PC-9 (cell line): ENCODE results near the gene ZNF41. TPM values are rescaled to one million over a fixed set of nuclear protein-coding genes. Genes with fewer than 3 reads are reported as not detected.
A peak's percentile ranks its signal among the peaks of the same experiment; 100 is the strongest.
"Not testable (repeated sequence)": the region's sequence is repeated elsewhere in the genome, so short reads cannot be mapped to it uniquely, and the experiment has no call there.

Experiments used
- BruUV-seq: library from RNA; stranded (reverse); fragments of 400-500 nt; replicated peaks from 2 replicates; lab custom pipeline; 2021; lab: Mats Ljungman, UMichigan
- CTCF ChIA-PET: fragments of 300-600 bp; sonication (Branson Sonifier 250); formaldehyde crosslinking; loops from one replicate; lab custom pipeline; 2022; ENCODE audit warnings: antibody characterized with exemption; lab: Charles Lee
- POLR2A ChIA-PET: fragments of 300-600 bp; sonication (Branson Sonifier 250); formaldehyde crosslinking; loops from one replicate; lab custom pipeline; 2022; ENCODE audit warnings: antibody characterized with exemption; ENCODE audit not compliant: unreplicated experiment; lab: Charles Lee
- DNase-seq, 2 experiments: peaks; one replicate each; pipeline versions ENCODE4 v3.0.0 to v3.0.0-alpha.2; 2015 to 2022; ENCODE audit warnings: mixed read lengths in 1 of 2
- H2AFZ ChIP-seq: fragments of 200-600 bp; sonication (generic); 2 replicates; pipeline ENCODE4 v1.8.1; 2017; ENCODE audit warnings: antibody characterized with exemption
- H3F3A ChIP-seq: fragments of 200-600 bp; sonication (generic); 2 replicates; pipeline ENCODE4 v1.8.1; 2017; ENCODE audit warnings: antibody characterized with exemption, mild to moderate bottlenecking, low read depth; ENCODE audit not compliant: insufficient read depth
- H3K27ac ChIP-seq: fragments of 200-600 bp; sonication (generic); 2 replicates; pipeline ENCODE4 v1.6.1; 2016; ENCODE audit warnings: mixed run types
- H3K27me3 ChIP-seq: fragments of 200-600 bp; sonication (generic); 2 replicates; pipeline ENCODE4 v1.6.1; 2016; ENCODE audit warnings: low read depth, mixed run types; ENCODE audit not compliant: insufficient read depth
- H3K36me3 ChIP-seq: fragments of 200-600 bp; sonication (generic); 2 replicates; pipeline ENCODE4 v1.6.1; 2016; ENCODE audit warnings: low read depth, mixed run types
- H3K4me1 ChIP-seq: fragments of 200-600 bp; sonication (generic); replicated peaks from 2 replicates; pipeline ENCODE4 v1.6.1; 2016; ENCODE audit warnings: mixed run types; ENCODE audit not compliant: insufficient read depth
- H3K4me2 ChIP-seq: fragments of 200-600 bp; sonication (generic); 2 replicates; pipeline ENCODE4 v1.6.1; 2017; ENCODE audit warnings: mixed run types
- H3K4me3 ChIP-seq: fragments of 200-600 bp; sonication (generic); 2 replicates; pipeline ENCODE4 v1.6.1; 2016; ENCODE audit warnings: mixed run types
- H3K79me2 ChIP-seq: fragments of 200-600 bp; sonication (generic); 2 replicates; pipeline ENCODE4 v1.6.1; 2017; ENCODE audit warnings: low read depth, mixed run types
- H3K9me2 ChIP-seq: fragments of 200-600 bp; sonication (generic); 2 replicates; pipeline ENCODE4 v1.8.1; 2017; ENCODE audit warnings: mild to moderate bottlenecking; ENCODE audit not compliant: insufficient read depth
- H3K9me3 ChIP-seq: fragments of 200-600 bp; sonication (generic); 2 replicates; pipeline ENCODE4 v1.8.1; 2016; ENCODE audit warnings: low read depth; ENCODE audit not compliant: insufficient read depth
- H4K20me1 ChIP-seq: fragments of 200-600 bp; sonication (generic); 2 replicates; pipeline ENCODE4 v1.8.1; 2017; ENCODE audit not compliant: insufficient read depth
- CTCF ChIP-seq: fragments of 200-600 bp; sonication (generic); conservative IDR thresholded peaks from 2 replicates; pipeline ENCODE4 v1.6.1; 2017; ENCODE audit warnings: mixed run types, antibody characterized with exemption, mild to moderate bottlenecking, moderate library complexity
- EZH2 ChIP-seq: fragments of 200-600 bp; sonication (generic); IDR thresholded peaks from 2 replicates; pipeline ENCODE4 v1.8.0; 2017; ENCODE audit warnings: antibody characterized with exemption, low read depth
- intact Hi-C: fragments of 100-400 bp; cut with micrococcal nuclease; formaldehyde crosslinking; loops from one replicate; pipeline ENCODE4 v1.10.0; 2022; ENCODE audit not compliant: unreplicated experiment
- total RNA-seq: library from RNA; stranded (reverse); gene quantifications from 2 replicates; pipeline ENCODE4 v1.2.3, GENCODE V29; 2021

The ZNF41 gene
- total RNA-seq, 1 experiment from 2014 or later = 3.1 TPM

GRCh38 chrX:47498411-47498810 is 15.4 kb upstream of the ZNF41 start:
- Histone ChIP-seq H3K36me3 (no peaks in the 10 kb centered on the region), H3K27ac (peak overlapping the region; percentile 69), H3K4me1 (peaks cover 46% of the 10 kb centered on the region), H3K79me2 (no peaks in the 10 kb centered on the region), H3K27me3 (no peaks in the 10 kb centered on the region), H3K9me3 (no peaks in the 10 kb centered on the region), H3F3A (peaks cover 24% of the 10 kb centered on the region; the same call in 1 of the 2 replicates), H4K20me1 (no peaks in the 10 kb centered on the region), H3K4me2 (peak overlapping the region; percentile 26; the same call in 1 of the 2 replicates), H3K9me2 (no peaks in the 10 kb centered on the region), H2AFZ (no peak overlapping the region), H3K4me3 (no peak overlapping the region)
- TF ChIP-seq CTCF (no peak), EZH2 (no peak)
- CTCF ChIA-PET = no interaction called here
- peak in 1 of 2 experiments; percentile 77 for DNase-seq
- POLR2A ChIA-PET = no interaction called here
- BruUV-seq = no TSS peak
- intact Hi-C loops = no loop called here

- BruUV-seq = no TSS peak
- DNase-seq = no peak
- Histone ChIP-seq H3K79me2 (no peaks in the 10 kb centered on the region), H3K27me3 (no peaks in the 10 kb centered on the region), H3K27ac (peak overlapping the region; percentile 69), H4K20me1 (no peaks in the 10 kb centered on the region), H3K9me2 (no peaks in the 10 kb centered on the region), H3K4me2 (no peak overlapping the region), H2AFZ (no peak overlapping the region), H3K9me3 (no peaks in the 10 kb centered on the region), H3K4me1 (peaks cover 38% of the 10 kb centered on the region), H3K4me3 (no peak overlapping the region), H3K36me3 (no peaks in the 10 kb centered on the region), H3F3A (peaks cover 17% of the 10 kb centered on the region; the same call in 1 of the 2 replicates)
- POLR2A ChIA-PET = no interaction called here
- TF ChIP-seq EZH2 = no peak
- peak; percentile 56; the same call in 1 of the 2 replicates for TF ChIP-seq CTCF
- CTCF ChIA-PET = interaction anchor here (0.7 kb wide), 1 partner anchor 26 kb away, joined by 4 read pairs; no protein-coding TSS in a partner anchor
- intact Hi-C loops = no loop called here
Observed at GRCh38 chrX:47497271-47497888, 14.4 kb upstream of the ZNF41 start.

- DNase-seq, POLR2A ChIA-PET, CTCF ChIA-PET: not testable (repeated sequence)
Observed at GRCh38 chrX:47492133-47492532, 9.1 kb upstream of the ZNF41 start.

More at GRCh38 chrX:47492133-47492532, 9.1 kb upstream of the ZNF41 start:
- H3K9me3 ChIP-seq, H3F3A ChIP-seq, H3K9me2 ChIP-seq, H3K4me2 ChIP-seq, H3K36me3 ChIP-seq, H3K27ac ChIP-seq, intact Hi-C loops, H3K79me2 ChIP-seq, H2AFZ ChIP-seq, H3K4me1 ChIP-seq, H4K20me1 ChIP-seq, H3K4me3 ChIP-seq, BruUV-seq, H3K27me3 ChIP-seq: not testable (repeated sequence)
